Chondrocyte (in vitro differentiated cells): Measurements from ENCODE around the gene MECP2. TPM values are rescaled to one million over a fixed set of nuclear protein-coding genes. Genes with fewer than 3 reads are reported as not detected.
A peak's percentile ranks its signal among the peaks of the same experiment; 100 is the strongest.
"Not testable (repeated sequence)": the region's sequence is repeated elsewhere in the genome, so short reads cannot be mapped to it uniquely, and the experiment has no call there.

Experiments used
- DNase-seq: peaks from one replicate; pipeline ENCODE4 v3.0.0; 2021; ENCODE audit warnings: mixed read lengths, low spot score
- H3K27ac Mint-ChIP-seq: one replicate; pipeline ENCODE4 v1.8.0; 2021; ENCODE audit warnings: mild to moderate bottlenecking, moderate library complexity, mixed read lengths; ENCODE audit not compliant: unreplicated experiment
- H3K27me3 Mint-ChIP-seq: 2 replicates; pipeline ENCODE4 v1.8.0; 2021; ENCODE audit warnings: low read depth, mixed read lengths
- H3K36me3 Mint-ChIP-seq: 2 replicates; pipeline ENCODE4 v1.8.0; 2021; ENCODE audit warnings: low read depth, mixed read lengths
- H3K4me1 Mint-ChIP-seq: 2 replicates; pipeline ENCODE4 v1.8.0; 2021; ENCODE audit warnings: low read depth, mild to moderate bottlenecking, mixed read lengths
- H3K4me3 Mint-ChIP-seq: one replicate; pipeline ENCODE4 v1.8.0; 2021; ENCODE audit warnings: mild to moderate bottlenecking, moderate library complexity, mixed read lengths; ENCODE audit not compliant: unreplicated experiment
- H3K9me3 Mint-ChIP-seq: 2 replicates; pipeline ENCODE4 v1.8.0; 2021; ENCODE audit warnings: low read depth, mixed read lengths
- CTCF ChIP-seq: fragments of 200-600 bp; sonication (generic); IDR thresholded peaks from 2 replicates; pipeline ENCODE4 v1.5.0; 2021; ENCODE audit warnings: antibody characterized with exemption, mild to moderate bottlenecking, moderate library complexity
- long read RNA-seq: library from polyadenylated mRNA; stranded (forward); transcript quantifications from one replicate; pipeline ENCODE4 v2.0.0, GENCODE V29; 2021
- total RNA-seq: library from RNA; stranded (reverse); gene quantifications from 3 replicates; pipeline ENCODE4 v1.2.1, GENCODE V29; 2021

MECP2 gene
- 32.3 to 35.5 TPM (median 34.2 TPM) in 3 replicates for total RNA-seq
- long read RNA-seq, full-length matches to known transcripts, result 8 of 40 reads
- long read RNA-seq, partial matches to known transcripts, result 10 of 40 reads
- long read RNA-seq, other reads (novel, unspliced or antisense), result 22 of 40 reads

GRCh38 chrX:154097589-154098541 is at the start of gene MECP2:
Gene MECP2, minus strand, starts transcription at chrX:154097717.
- Mint-ChIP-seq H3K9me3 (peaks cover 3% of the 10 kb centered on the region), H3K36me3 (peaks cover 3% of the 10 kb centered on the region), H3K27me3 (no peaks in the 10 kb centered on the region), H3K4me3 (peak within 1 kb of the TSS; percentile 82), H3K4me1 (peaks cover 38% of the 10 kb centered on the region), H3K27ac (peak within 1 kb of the TSS; percentile 90)
- TF ChIP-seq CTCF, result no peak
- DNase-seq, result peak; percentile 94

- H3K4me1 Mint-ChIP-seq, DNase-seq, H3K27ac Mint-ChIP-seq, H3K4me3 Mint-ChIP-seq, H3K9me3 Mint-ChIP-seq, H3K36me3 Mint-ChIP-seq, H3K27me3 Mint-ChIP-seq: not testable (repeated sequence)
Observed at GRCh38 chrX:154144010-154144409, 46.5 kb upstream of the MECP2 start, which contains the start of gene OPN1LW. Gene OPN1LW, plus strand, starts transcription at chrX:154144243. Its CDS starts 41 bp downstream, at chrX:154144284.

- no peak for TF ChIP-seq CTCF
- H3K9me3 Mint-ChIP-seq, result no peaks in the 10 kb centered on the region
- H3K36me3 Mint-ChIP-seq, result no peaks in the 10 kb centered on the region
- peaks cover 2% of the 10 kb centered on the region for H3K27me3 Mint-ChIP-seq
- no peak overlapping the region for H3K4me3 Mint-ChIP-seq
- DNase-seq, result no peak
- H3K27ac Mint-ChIP-seq, result no peak overlapping the region
- no peaks in the 10 kb centered on the region for H3K4me1 Mint-ChIP-seq
Observed at GRCh38 chrX:154142950-154143745, 45.6 kb upstream of the MECP2 start.

- Mint-ChIP-seq H3K4me3 (no peak overlapping the region), H3K27me3 (peaks cover 2% of the 10 kb centered on the region), H3K4me1 (no peaks in the 10 kb centered on the region), H3K36me3 (no peaks in the 10 kb centered on the region), H3K27ac (no peak overlapping the region), H3K9me3 (no peaks in the 10 kb centered on the region)
- no peak for TF ChIP-seq CTCF
- no peak for DNase-seq
Observed at GRCh38 chrX:154142386-154142785, 44.9 kb upstream of the MECP2 start.

- Mint-ChIP-seq H3K36me3 (no peaks in the 10 kb centered on the region), H3K4me1 (peaks cover 3% of the 10 kb centered on the region), H3K27ac (no peak overlapping the region), H3K27me3 (peaks cover 2% of the 10 kb centered on the region), H3K4me3 (no peak overlapping the region), H3K9me3 (no peaks in the 10 kb centered on the region)
- DNase-seq, result no peak
- TF ChIP-seq CTCF, result no peak
Observed at GRCh38 chrX:154140742-154141141, 43.2 kb upstream of the MECP2 start.
